Measurements from ENCODE around the gene FBXL16.

DNA sequence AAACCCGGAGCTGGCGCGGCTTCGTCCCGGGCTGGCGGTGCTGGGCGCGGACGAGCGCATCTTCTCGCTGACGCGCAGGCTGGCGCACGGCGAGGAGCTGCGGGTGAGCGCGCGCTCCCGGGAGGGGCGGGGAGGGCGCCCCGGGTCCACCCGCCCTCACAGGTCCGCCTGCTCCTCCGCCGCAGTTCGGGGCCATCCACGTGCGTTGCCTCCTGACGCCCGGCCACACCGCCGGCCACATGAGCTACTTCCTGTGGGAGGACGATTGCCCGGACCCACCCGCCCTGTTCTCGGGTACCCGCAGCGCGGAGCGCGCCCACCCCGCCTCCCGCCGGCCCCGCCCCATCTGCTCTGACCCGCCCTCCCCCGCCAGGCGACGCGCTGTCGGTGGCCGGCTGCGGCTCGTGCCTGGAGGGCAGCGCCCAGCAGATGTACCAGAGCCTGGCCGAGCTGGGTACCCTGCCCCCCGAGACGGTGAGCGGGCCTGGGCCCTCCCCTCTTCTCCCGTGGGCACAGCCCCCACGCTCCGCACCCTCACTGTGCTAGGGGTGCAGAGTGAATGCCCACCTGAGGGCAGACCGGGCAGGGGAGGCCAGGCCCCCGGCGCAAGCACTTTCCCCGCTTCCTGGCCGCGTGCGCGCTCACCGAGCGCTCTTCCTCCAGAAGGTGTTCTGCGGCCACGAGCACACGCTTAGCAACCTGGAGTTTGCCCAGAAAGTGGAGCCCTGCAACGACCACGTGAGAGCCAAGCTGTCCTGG lies 22.7 kb upstream of the FBXL16 start:
- TF ChIP-seq EZH2 (IDR thresholded peaks at IDR 0.05; ENCODE audit: insufficient read depth, poor library complexity, severe bottlenecking) = no peak
- TF ChIP-seq EZH2phosphoT487 (IDR thresholded peaks at IDR 0.05; ENCODE audit: insufficient read depth, low read depth) = no peak

All from GM23248 (cell line).